H9 (cell line): ENCODE measurements around the gene USP43. TPM values are rescaled to one million over a fixed set of nuclear protein-coding genes. Genes with fewer than 3 reads are reported as not detected.

Source experiments
- DNase-seq: peaks from one replicate; pipeline ENCODE4 v3.0.0-alpha.2; 2017
- H2AFZ ChIP-seq: one replicate; pipeline ENCODE4 v1.6.1; 2013; ENCODE audit warnings: mild to moderate bottlenecking, low read length, control low read depth, moderate library complexity
- H2AK5ac ChIP-seq: 2 replicates; pipeline ENCODE4 v1.6.1; 2013; ENCODE audit warnings: low read length, control low read depth, mixed read lengths; ENCODE audit not compliant: insufficient read length
- H2BK120ac ChIP-seq: one replicate; pipeline ENCODE4 v1.6.1; 2013; ENCODE audit warnings: low read depth, mild to moderate bottlenecking, low read length, control low read depth, inconsistent platforms; ENCODE audit not compliant: poor library complexity, severe bottlenecking
- H2BK12ac ChIP-seq: 2 replicates; pipeline ENCODE4 v1.6.1; 2013; ENCODE audit warnings: low read length, control low read depth, mixed read lengths, low read depth; ENCODE audit not compliant: insufficient read length
- H2BK15ac ChIP-seq: 2 replicates; pipeline ENCODE4 v1.6.1; 2013; ENCODE audit warnings: low read depth, low read length, control low read depth
- H2BK20ac ChIP-seq: one replicate; pipeline ENCODE4 v1.6.1; 2013; ENCODE audit warnings: low read depth, mild to moderate bottlenecking, low read length, control low read depth, inconsistent platforms; ENCODE audit not compliant: poor library complexity, severe bottlenecking
- H2BK5ac ChIP-seq: 2 replicates; pipeline ENCODE4 v1.6.1; 2013; ENCODE audit warnings: low read length, control low read depth, mixed read lengths; ENCODE audit not compliant: insufficient read length
- H3K14ac ChIP-seq: 2 replicates; pipeline ENCODE4 v1.6.1; 2013; ENCODE audit warnings: low read length, control low read depth; ENCODE audit not compliant: insufficient read depth
- H3K18ac ChIP-seq: 2 replicates; pipeline ENCODE4 v1.6.1; 2013; ENCODE audit warnings: low read depth, mild to moderate bottlenecking, mixed read lengths, low read length, control low read depth; ENCODE audit not compliant: insufficient read length
- H3K23ac ChIP-seq: 2 replicates; pipeline ENCODE4 v1.6.1; 2013; ENCODE audit warnings: low read length, control low read depth, mixed read lengths, low read depth; ENCODE audit not compliant: insufficient read length
- H3K23me2 ChIP-seq: 2 replicates; pipeline ENCODE4 v1.6.1; 2013; ENCODE audit warnings: low read depth, mild to moderate bottlenecking, mixed read lengths, low read length, control low read depth; ENCODE audit not compliant: insufficient read length, poor library complexity, severe bottlenecking
- H3K27ac ChIP-seq: 2 replicates; pipeline ENCODE4 v1.5.1; 2013; ENCODE audit warnings: low read length, control low read depth, mixed read lengths, low read depth; ENCODE audit not compliant: insufficient read length
- H3K27me3 ChIP-seq: 2 replicates; pipeline ENCODE4 v1.6.1; 2013; ENCODE audit warnings: low read length, control low read depth, inconsistent platforms; ENCODE audit not compliant: insufficient read depth
- H3K4ac ChIP-seq: 2 replicates; pipeline ENCODE4 v1.6.1; 2013; ENCODE audit warnings: low read depth, mild to moderate bottlenecking, control low read depth, inconsistent platforms, low read length, moderate library complexity
- H3K4me1 ChIP-seq: 2 replicates; pipeline ENCODE4 v1.6.1; 2013; ENCODE audit warnings: low read length, control low read depth, inconsistent platforms; ENCODE audit not compliant: insufficient read depth
- H3K4me2 ChIP-seq: 2 replicates; pipeline ENCODE4 v1.6.1; 2013; ENCODE audit warnings: low read length, control low read depth, mixed read lengths; ENCODE audit not compliant: insufficient read length, insufficient read depth
- H3K56ac ChIP-seq: 2 replicates; pipeline ENCODE4 v1.6.1; 2013; ENCODE audit warnings: low read depth, mild to moderate bottlenecking, mixed read lengths, low read length, control low read depth; ENCODE audit not compliant: insufficient read length
- H3K79me1 ChIP-seq: 2 replicates; pipeline ENCODE4 v1.6.1; 2013; ENCODE audit warnings: low read depth, mild to moderate bottlenecking, moderate library complexity, low read length, control low read depth, inconsistent platforms; ENCODE audit not compliant: insufficient read depth, poor library complexity, severe bottlenecking
- H3K79me2 ChIP-seq: 2 replicates; pipeline ENCODE4 v1.6.1; 2013; ENCODE audit warnings: low read length, control low read depth, inconsistent platforms; ENCODE audit not compliant: insufficient read depth
- H3K9ac ChIP-seq: 2 replicates; pipeline ENCODE4 v1.6.1; 2013; ENCODE audit warnings: low read length, control low read depth, mixed read lengths; ENCODE audit not compliant: insufficient read length; ENCODE audit errors: extremely low read depth
- H3K9me3 ChIP-seq: one replicate; pipeline ENCODE4 v1.6.1; 2013; ENCODE audit warnings: low read depth, low read length, inconsistent platforms; ENCODE audit not compliant: control insufficient read depth
- H3T11ph ChIP-seq: one replicate; pipeline ENCODE4 v1.6.1; 2013; ENCODE audit warnings: mild to moderate bottlenecking, low read length, control low read depth, inconsistent platforms
- H4K20me1 ChIP-seq: one replicate; pipeline ENCODE4 v1.6.1; 2013; ENCODE audit not compliant: control insufficient read depth, insufficient read length, insufficient read depth
- H4K5ac ChIP-seq: 2 replicates; pipeline ENCODE4 v1.6.1; 2013; ENCODE audit warnings: low read depth, mild to moderate bottlenecking, mixed read lengths, low read length, control low read depth; ENCODE audit not compliant: insufficient read length
- H4K8ac ChIP-seq: replicated peaks from 2 replicates; pipeline ENCODE4 v1.6.1; 2013; ENCODE audit warnings: low read length, control low read depth, mixed read lengths, low read depth; ENCODE audit not compliant: insufficient read length
- H4K91ac ChIP-seq: 2 replicates; pipeline ENCODE4 v1.6.1; 2013; ENCODE audit warnings: low read depth, mild to moderate bottlenecking, moderate library complexity, mixed read lengths, low read length, control low read depth; ENCODE audit not compliant: insufficient read length
- H3K27ac Mint-ChIP-seq, 3 experiments: 2 replicates in 2 of 3; 3 replicates in 1 of 3; pipeline ENCODE4 v1.8.0; 2020 to 2021; ENCODE audit warnings: mixed read lengths in 3 of 3, mild to moderate bottlenecking in 1 of 3, moderate library complexity in 1 of 3
- H3K27me3 Mint-ChIP-seq: 2 replicates; pipeline ENCODE4 v1.8.0; 2021; ENCODE audit warnings: low read depth, mild to moderate bottlenecking, moderate library complexity, mixed read lengths
- H3K36me3 Mint-ChIP-seq, 3 experiments: 2 replicates in 2 of 3; 3 replicates in 1 of 3; pipeline ENCODE4 v1.8.0; 2020 to 2021; ENCODE audit warnings: low read depth in 3 of 3, mixed read lengths in 3 of 3; ENCODE audit not compliant: insufficient read depth in 1 of 3
- H3K4me1 Mint-ChIP-seq, 2 experiments: 2 replicates each; pipeline ENCODE4 v1.8.0; 2020; ENCODE audit warnings: mixed read lengths in 2 of 2
- H3K4me3 Mint-ChIP-seq, 2 experiments: 2 replicates in 1 of 2; 3 replicates in 1 of 2; pipeline ENCODE4 v1.8.0; 2020 to 2021; ENCODE audit warnings: mild to moderate bottlenecking in 2 of 2, mixed read lengths in 2 of 2, moderate library complexity in 1 of 2
- H3K9me3 Mint-ChIP-seq, 2 experiments: 2 replicates in 1 of 2; 3 replicates in 1 of 2; pipeline ENCODE4 v1.8.0; 2020; ENCODE audit warnings: mild to moderate bottlenecking in 2 of 2, mixed read lengths in 2 of 2, moderate library complexity in 1 of 2
- CTCF ChIP-seq: fragments of 200-600 bp; sonication (generic); conservative IDR thresholded peaks from 3 replicates; pipeline ENCODE4 v1.8.0; 2021; ENCODE audit warnings: antibody characterized with exemption, mild to moderate bottlenecking
- WGBS: extraction: QIAGEN DNeasy Blood & Tissue Kit; methylation state at CpG from one replicate; pipeline ENCODE4 v1.1.7; 2013; ENCODE audit warnings: missing lambda C conversion rate, low lambda C conversion rate, mixed read lengths; ENCODE audit not compliant: insufficient read length; ENCODE audit errors: extremely low coverage; 5-methylcytosine and 5-hydroxymethylcytosine counted together
- total RNA-seq: library from RNA; stranded (reverse); gene quantifications from 2 replicates; pipeline ENCODE4 v1.2.1, GENCODE V29; 2021

Gene USP43
- total RNA-seq, 1 experiment from 2014 or later = 5.2 TPM

GRCh38 chr17:9702914-9703780 is 57.8 kb downstream of the USP43 start:
- Histone ChIP-seq H3K4me1 (no peaks in the 10 kb centered on the region), H3K27ac (no peak overlapping the region)

More at GRCh38 chr17:9702914-9703780, 57.8 kb downstream of the USP43 start:
- H3K9me3 ChIP-seq = no peaks in the 10 kb centered on the region
- no peaks in the 10 kb centered on the region for H4K20me1 ChIP-seq
- H3K4me3 Mint-ChIP-seq = no peak overlapping the region
- no peaks in the 10 kb centered on the region; a peak in 1 of 5 replicates for H3K9me3 Mint-ChIP-seq
- no peak for TF ChIP-seq CTCF
- H3K18ac ChIP-seq = no peak overlapping the region
- H3K4ac ChIP-seq = no peak overlapping the region
- no peak overlapping the region; the same call in 1 of the 2 replicates for H3K14ac ChIP-seq
- H3K4me2 ChIP-seq = no peak overlapping the region
- H2BK20ac ChIP-seq = no peak overlapping the region
- no peak overlapping the region for H3K56ac ChIP-seq
- no peak for DNase-seq
- H3K23me2 ChIP-seq = no peaks in the 10 kb centered on the region
- H4K8ac ChIP-seq = no peak overlapping the region
- H2BK5ac ChIP-seq = no peak overlapping the region
- H3K27me3 Mint-ChIP-seq = no peaks in the 10 kb centered on the region
- no peaks in the 10 kb centered on the region for H3K27me3 ChIP-seq
- H3K79me2 ChIP-seq = no peaks in the 10 kb centered on the region
- no peak overlapping the region for H2BK12ac ChIP-seq
- H3K23ac ChIP-seq = no peak overlapping the region
- no peak overlapping the region for H4K5ac ChIP-seq
- H2BK120ac ChIP-seq = no peak overlapping the region
- H3K9ac ChIP-seq = no peak overlapping the region
- no peak overlapping the region for H2AK5ac ChIP-seq
- WGBS = no CpG with 5 or more reads among the region's 15 CpGs
- H3K36me3 Mint-ChIP-seq = peaks cover 4 to 13% (median 13%) of the 10 kb centered on the region in 3 experiments; a peak in 6 of 7 replicates
- H4K91ac ChIP-seq = no peak overlapping the region
- peak overlapping the region in 2 of 3 experiments; percentile 44 to 88; a peak in 2 of 7 replicates for H3K27ac Mint-ChIP-seq
- no peak overlapping the region for H2AFZ ChIP-seq
- no peak overlapping the region for H2BK15ac ChIP-seq
- H3K79me1 ChIP-seq = no peaks in the 10 kb centered on the region
- no peaks in the 10 kb centered on the region for H3K4me1 Mint-ChIP-seq
- H3T11ph ChIP-seq = no peak overlapping the region
